Muscle of leg (tissue), 11 donors: ENCODE data around the gene SLC26A2. TPM values are rescaled to one million over a fixed set of nuclear protein-coding genes. Genes with fewer than 3 reads are reported as not detected.

ENCODE experiments used
- DNase-seq: peaks from one replicate; pipeline ENCODE4 v3.0.0; 2013
- H3K27ac ChIP-seq: one replicate; pipeline ENCODE4 v1.5.1; 2013; ENCODE audit warnings: mild to moderate bottlenecking, low read length, control low read depth
- H3K27me3 ChIP-seq: one replicate; pipeline ENCODE4 v1.6.1; 2013; ENCODE audit warnings: low read length; ENCODE audit not compliant: control insufficient read depth, insufficient read depth
- H3K36me3 ChIP-seq: one replicate; pipeline ENCODE4 v1.6.1; 2013; ENCODE audit warnings: low read length; ENCODE audit not compliant: control insufficient read depth, insufficient read depth
- H3K4me1 ChIP-seq: one replicate; pipeline ENCODE4 v1.6.1; 2013; ENCODE audit warnings: low read length; ENCODE audit not compliant: control insufficient read depth, insufficient read depth
- H3K4me3 ChIP-seq: one replicate; pipeline ENCODE4 v1.5.1; 2013; ENCODE audit warnings: low read length, control low read depth
- H3K9me3 ChIP-seq: replicated peaks from 2 replicates; pipeline ENCODE4 v1.6.1; 2013; ENCODE audit warnings: low read depth, low read length; ENCODE audit not compliant: control insufficient read depth
- WGBS: methylation state at CpG from one replicate; pipeline ENCODE4 v1.1.5; 2013; ENCODE audit warnings: missing lambda C conversion rate; ENCODE audit not compliant: insufficient coverage; 5-methylcytosine and 5-hydroxymethylcytosine counted together
- polyA plus RNA-seq, 8 donors: library from polyadenylated mRNA; unstranded; fragments of 120-200 nt; gene quantifications; one replicate each; pipeline versions ENCODE4 v1.2.1 to v1.2.3, GENCODE V29; 2013; ENCODE audit warnings: inconsistent platforms in 1 of 8, low replicate concordance in 1 of 8; ENCODE audit not compliant: insufficient read length in 8 of 8, insufficient read depth in 1 of 8
- total RNA-seq: library from RNA; stranded (reverse); fragments of 120-200 nt; gene quantifications from one replicate; pipeline ENCODE4 v1.2.4, GENCODE V29; 2013

Gene SLC26A2
- total and polyA plus RNA-seq, 9 donors: 8.6 to 14.5 (median 10.4) TPM

DNA sequence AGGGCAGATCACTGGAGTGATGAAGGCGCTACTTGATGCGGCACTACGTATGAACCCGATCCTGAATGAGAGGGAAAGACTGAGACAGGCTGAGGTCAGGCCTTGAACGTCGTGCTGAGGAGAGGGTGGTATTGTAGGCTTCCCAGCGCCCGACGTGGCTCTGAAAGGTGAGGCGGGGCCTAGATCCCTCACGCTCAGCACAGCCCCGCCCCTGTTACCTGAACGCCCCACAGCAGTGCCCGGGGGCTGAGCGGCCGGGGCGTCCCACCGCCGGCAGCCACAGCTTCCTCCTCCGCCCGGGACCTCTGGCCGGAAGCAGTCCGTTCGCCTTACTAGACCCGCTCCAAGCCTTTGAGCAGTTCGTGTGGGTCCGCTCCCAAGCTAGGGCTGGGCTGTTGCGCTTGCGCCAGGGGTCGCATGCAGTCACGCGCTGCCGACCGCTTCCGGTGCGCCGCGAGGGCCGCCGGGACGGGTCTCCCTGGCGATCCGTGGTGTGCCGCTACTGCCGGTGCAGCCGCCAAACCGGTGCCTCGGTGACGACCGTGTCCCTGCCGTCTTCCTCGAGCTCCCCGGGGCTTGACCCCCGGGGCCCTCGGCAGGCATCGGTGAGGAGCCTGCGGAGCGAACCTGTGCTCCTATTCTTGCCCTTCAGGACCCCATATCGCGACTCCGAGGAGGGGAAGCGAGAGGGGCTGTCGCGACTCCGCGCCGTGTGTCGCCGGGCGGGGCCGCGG is 39.9 kb downstream of the SLC26A2 start, which contains the start of the genes HMGXB3 and TIGD6:
Gene HMGXB3, plus strand, starts transcription at position 484 of the 734 bp plus-strand sequence. CDS start 4,114 bp downstream, outside the sequence.
Gene TIGD6, minus strand, starts transcription at position 399 of the 734 bp plus-strand sequence. CDS start 4,306 bp downstream, outside the sequence.
- peak; percentile 98 for DNase-seq
- Histone ChIP-seq H3K36me3 (peaks cover 11% of the 10 kb centered on the region), H3K27ac (peak within 1 kb of the TSS; percentile 93), H3K4me3 (peak within 1 kb of the TSS; percentile 88), H3K27me3 (no peaks in the 10 kb centered on the region), H3K4me1 (peaks cover 17% of the 10 kb centered on the region), H3K9me3 (no peaks in the 10 kb centered on the region)
- WGBS: under 1% methylated on average over 71 of the region's 72 CpGs

DNA sequence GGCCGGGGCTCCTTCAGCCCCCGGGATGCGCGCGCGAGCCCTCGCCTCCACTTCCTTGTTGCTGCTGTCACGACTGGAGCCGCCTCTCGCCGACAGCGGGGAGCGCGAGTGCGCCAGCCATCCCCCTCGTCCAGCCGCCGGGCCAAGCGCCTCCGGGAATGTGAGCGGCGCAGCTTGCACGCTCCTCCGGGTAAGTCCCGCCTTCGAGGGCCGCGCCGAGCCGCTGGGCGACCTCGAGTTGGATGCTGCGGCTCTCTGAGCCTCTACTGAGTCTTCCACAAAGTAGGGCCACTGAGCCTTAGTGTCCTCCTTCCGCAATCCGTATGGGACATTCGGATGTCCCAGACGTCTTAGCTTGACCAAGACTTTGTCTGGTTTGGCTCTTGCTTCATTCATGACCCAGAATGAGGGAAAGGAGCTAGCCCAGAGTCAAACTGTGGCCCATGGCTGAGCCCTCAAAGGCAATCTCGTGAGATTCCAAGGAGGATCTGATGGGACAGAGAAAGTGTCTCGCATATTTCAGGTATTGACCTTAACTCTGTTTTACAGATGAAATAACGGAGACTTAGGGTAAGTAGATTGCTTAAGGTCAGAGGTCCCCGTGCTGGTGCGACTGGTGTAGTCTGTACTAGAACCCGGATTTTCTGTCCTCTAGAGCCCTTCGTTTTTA is 40.6 kb downstream of the SLC26A2 start:
- WGBS: 0% methylated on average over 41 of the region's 44 CpGs
- Histone ChIP-seq H3K4me3 (peak overlapping the region; percentile 88), H3K27me3 (no peaks in the 10 kb centered on the region), H3K9me3 (no peaks in the 10 kb centered on the region), H3K27ac (peak overlapping the region; percentile 93), H3K36me3 (peaks cover 13% of the 10 kb centered on the region), H3K4me1 (peaks cover 17% of the 10 kb centered on the region)
- peak; percentile 51 for DNase-seq

- 5% methylated on average over 4 of the region's 8 CpGs for WGBS
- peaks cover 17% of the 10 kb centered on the region for H3K36me3 ChIP-seq
- peak overlapping the region; percentile 88 for H3K4me3 ChIP-seq
- H3K4me1 ChIP-seq: peaks cover 17% of the 10 kb centered on the region
- no peaks in the 10 kb centered on the region for H3K27me3 ChIP-seq
- peak; percentile 65 for DNase-seq
- no peaks in the 10 kb centered on the region for H3K9me3 ChIP-seq
- peak overlapping the region; percentile 32 for H3K27ac ChIP-seq
These were observed 41.3 kb downstream of the SLC26A2 start for GRCh38 chr5:150001660-150002486.

DNA sequence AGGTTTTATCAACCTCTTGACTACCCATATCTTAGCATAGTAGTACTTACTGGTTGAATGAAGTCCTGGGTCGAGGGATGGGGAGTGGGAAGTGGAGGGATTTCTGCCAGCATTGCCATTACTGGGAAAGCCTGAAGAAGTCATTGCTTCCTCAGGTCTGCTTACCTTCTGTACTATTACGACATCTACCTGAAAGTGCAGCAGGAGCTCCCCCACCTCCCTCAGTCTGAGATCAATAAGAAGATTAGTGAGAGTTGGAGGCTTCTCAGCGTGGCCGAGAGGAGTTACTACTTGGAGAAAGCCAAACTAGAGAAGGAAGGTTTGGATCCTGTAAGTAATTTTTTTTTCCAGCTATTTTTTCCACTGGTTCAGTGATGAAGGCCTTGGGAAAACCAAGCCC is 45.8 kb downstream of the SLC26A2 start:
- no peaks in the 10 kb centered on the region for H3K9me3 ChIP-seq
- no peak overlapping the region for H3K27ac ChIP-seq
- WGBS: no CpG with 5 or more reads among the region's 4 CpGs
- H3K4me3 ChIP-seq: no peak overlapping the region
- DNase-seq: no peak
- peaks cover 41% of the 10 kb centered on the region for H3K36me3 ChIP-seq
- peaks cover 8% of the 10 kb centered on the region for H3K4me1 ChIP-seq
- no peaks in the 10 kb centered on the region for H3K27me3 ChIP-seq

GRCh38 chr5:150007050-150007449 is 46.5 kb downstream of the SLC26A2 start:
- no peak for DNase-seq
- H3K9me3 ChIP-seq: no peaks in the 10 kb centered on the region
- H3K27ac ChIP-seq: no peak overlapping the region
- H3K36me3 ChIP-seq: peaks cover 42% of the 10 kb centered on the region
- H3K27me3 ChIP-seq: no peaks in the 10 kb centered on the region
- peaks cover 2% of the 10 kb centered on the region for H3K4me1 ChIP-seq
- H3K4me3 ChIP-seq: no peak overlapping the region

DNA sequence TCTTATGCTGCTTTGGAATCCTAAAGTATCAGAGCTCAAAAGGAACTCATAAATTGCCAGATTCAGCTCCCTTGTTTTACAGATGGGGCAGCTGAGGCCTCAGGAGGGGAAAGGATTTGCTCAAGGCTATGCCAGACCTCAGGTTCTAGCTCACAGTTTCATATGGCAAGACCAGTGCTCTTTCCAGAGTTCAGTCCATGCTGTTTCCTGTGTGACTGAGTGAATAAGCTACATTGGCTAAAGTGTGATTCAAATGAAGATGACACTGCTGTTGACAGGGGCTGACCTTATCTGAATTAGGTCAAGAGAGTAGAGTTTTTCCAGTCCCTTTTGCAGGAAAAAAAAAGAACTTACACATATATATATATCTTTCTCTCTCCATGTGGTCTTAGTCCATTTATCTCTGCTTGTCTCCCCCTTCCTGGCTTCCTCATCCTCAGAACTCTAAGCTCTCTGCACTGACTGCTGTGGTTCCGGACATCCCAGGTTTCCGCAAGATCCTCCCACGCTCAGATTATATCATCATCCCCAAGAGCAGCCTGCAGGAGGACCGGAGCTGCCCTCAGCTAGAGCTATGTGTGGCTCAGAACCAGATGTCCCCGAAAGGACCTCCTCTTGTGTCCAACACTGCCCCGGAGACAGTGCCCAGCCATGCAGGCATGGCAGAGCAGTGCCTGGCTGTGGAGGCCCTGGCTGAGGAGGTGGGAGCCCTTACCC is 49.3 kb downstream of the SLC26A2 start:
- Histone ChIP-seq H3K27ac (no peak overlapping the region), H3K4me1 (no peaks in the 10 kb centered on the region), H3K27me3 (no peaks in the 10 kb centered on the region), H3K9me3 (peaks cover 4% of the 10 kb centered on the region), H3K4me3 (no peak overlapping the region), H3K36me3 (peaks cover 52% of the 10 kb centered on the region)
- DNase-seq: no peak
- WGBS: 85% methylated on average over 6 of the region's 6 CpGs

DNA sequence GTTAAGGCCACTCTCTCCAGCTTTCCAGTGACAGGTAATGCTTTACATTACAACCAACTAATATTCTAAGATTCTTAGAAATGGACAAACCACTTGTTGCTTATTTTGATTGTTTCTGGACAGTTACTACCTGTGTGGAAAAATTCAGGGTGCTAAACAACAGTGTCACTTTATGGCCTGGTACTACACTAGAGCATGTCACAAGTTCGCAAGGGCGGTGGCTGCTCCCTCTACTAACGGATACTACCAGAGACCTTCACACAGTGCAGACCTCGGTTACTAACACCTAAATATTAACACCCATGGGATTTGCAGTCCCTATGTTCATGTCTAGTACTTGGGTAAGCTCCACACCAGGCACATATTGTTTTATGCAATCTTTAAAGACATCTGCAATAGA is 53.4 kb downstream of the SLC26A2 start:
- Histone ChIP-seq H3K27me3 (no peaks in the 10 kb centered on the region), H3K4me3 (no peak overlapping the region), H3K27ac (no peak overlapping the region), H3K4me1 (no peaks in the 10 kb centered on the region), H3K9me3 (peaks cover 15% of the 10 kb centered on the region), H3K36me3 (peaks cover 60% of the 10 kb centered on the region)
- 94% methylated on average over 3 of the region's 4 CpGs for WGBS
- no peak for DNase-seq

DNA sequence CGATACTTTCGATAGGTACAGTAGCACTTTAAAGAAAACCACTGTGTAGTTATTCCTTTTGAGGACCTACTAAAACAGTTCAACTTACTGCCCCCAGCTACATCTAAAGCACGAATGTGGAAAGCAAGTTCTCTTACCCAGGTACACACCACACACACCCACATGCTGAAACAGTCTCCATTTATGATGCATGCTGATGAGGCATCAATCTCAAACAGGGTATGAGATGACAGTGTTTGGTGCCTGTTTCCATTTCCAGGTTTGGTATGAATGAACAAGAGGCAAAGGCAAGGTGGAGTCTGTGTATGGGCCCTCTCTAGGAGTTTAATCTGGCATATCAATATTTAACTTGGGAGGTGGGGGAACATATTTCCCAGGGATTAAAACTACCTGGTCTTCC is 53.9 kb downstream of the SLC26A2 start:
- H3K36me3 ChIP-seq: peaks cover 62% of the 10 kb centered on the region
- peaks cover 15% of the 10 kb centered on the region for H3K9me3 ChIP-seq

GRCh38 chr5:150015415-150015814 is 54.9 kb downstream of the SLC26A2 start:
- H3K4me1 ChIP-seq: no peaks in the 10 kb centered on the region
- H3K27ac ChIP-seq: no peak overlapping the region
- H3K4me3 ChIP-seq: no peak overlapping the region
- H3K9me3 ChIP-seq: peaks cover 15% of the 10 kb centered on the region
- H3K36me3 ChIP-seq: peaks cover 60% of the 10 kb centered on the region
- DNase-seq: no peak
- no CpG with 5 or more reads among the region's 3 CpGs for WGBS
- no peaks in the 10 kb centered on the region for H3K27me3 ChIP-seq

More for the DNA sequence above, 53.9 kb downstream of the SLC26A2 start:
- H3K27ac ChIP-seq: no peak overlapping the region
- H3K27me3 ChIP-seq: no peaks in the 10 kb centered on the region
- WGBS: 100% methylated on average over 1 of the region's 3 CpGs
- no peak overlapping the region for H3K4me3 ChIP-seq
- DNase-seq: no peak
- no peaks in the 10 kb centered on the region for H3K4me1 ChIP-seq
